ENCODE data around the gene AGBL1. TPM values are rescaled to one million over a fixed set of nuclear protein-coding genes. Genes with fewer than 3 reads are reported as not detected.

Gene AGBL1
- total and polyA plus RNA-seq, 2 donors (not counting 3 experiments of a cell fraction or from before 2014, with no cell fraction given), result not detected

- Histone ChIP-seq H3K36me3 (ENCODE audit: control insufficient read depth in 2 of 2, extremely low read depth in 1 of 2, insufficient read depth in 2 of 2, low read length in 2 of 2) (no peaks in the 10 kb centered on the region), H3K27me3 (ENCODE audit: control insufficient read depth in 2 of 2, insufficient read depth in 2 of 2, low read length in 2 of 2) (no peaks in the 10 kb centered on the region), H3K27ac (ENCODE audit: insufficient read depth, low read depth, low read length) (no peak overlapping the region), H3K79me2 (ENCODE audit: control insufficient read depth, insufficient read depth, low read length) (no peaks in the 10 kb centered on the region), H3K9me1 (replicated peaks; ENCODE audit: control insufficient read depth, extremely low read depth, insufficient read depth, low read length) (no peaks in the 10 kb centered on the region), H2AFZ (ENCODE audit: low read depth, low read length) (no peak overlapping the region), H3K4me1 (ENCODE audit: control insufficient read depth, extremely low read depth, insufficient read depth, low read length) (no peaks in the 10 kb centered on the region), H3K9ac (replicated peaks; ENCODE audit: extremely low read depth, insufficient read depth, low read length) (no peak overlapping the region), H3K4me3 (replicated peaks in 1 of 3; ENCODE audit: insufficient read depth in 1 of 3, low read depth in 1 of 3, low read length in 3 of 3) (no peak overlapping the region), H3K9me3 (replicated peaks; ENCODE audit: control insufficient read depth, insufficient read depth, low read length) (peaks cover 3% of the 10 kb centered on the region), H4K20me1 (replicated peaks; ENCODE audit: control insufficient read depth, extremely low read depth, insufficient read depth, low read length) (no peaks in the 10 kb centered on the region), H3K4me2 (ENCODE audit: insufficient read depth, low read length) (no peak overlapping the region)
- no peak for FAIRE-seq
- dilution Hi-C loops (cut with MboI; ENCODE audit: extremely low pct_ligation_motif_present, low sequenced_read_pairs) (no loop called here), intact Hi-C loops (cut with micrococcal nuclease) (no loop called here)
- DNase-seq (ENCODE audit: low read depth, low spot score), result no peak
- CTCF ChIA-PET, result no interaction called here
- no TSS peak for BruUV-seq (replicated peaks)
- TF ChIP-seq CTCF (IDR thresholded peaks at IDR 0.05; ENCODE audit: extremely low read depth in 1 of 2, insufficient read depth in 1 of 2, low read depth in 1 of 2, low read length in 2 of 2) (no peak), POLR2AphosphoS5 (IDR thresholded peaks at IDR 0.05; ENCODE audit: insufficient read depth, low read depth, low read length) (no peak), JUN (IDR thresholded peaks at IDR 0.05; ENCODE audit: borderline replicate concordance, insufficient read depth, insufficient read length, low read depth) (no peak), POLR2A (IDR thresholded peaks at IDR 0.05; ENCODE audit: low read depth, low read length) (no peak), MAX (IDR thresholded peaks at IDR 0.05; ENCODE audit: insufficient read depth, insufficient read length) (no peak), FOS (IDR thresholded peaks at IDR 0.05; ENCODE audit: borderline replicate concordance, insufficient read depth, low read length) (no peak), EZH2 (IDR thresholded peaks at IDR 0.05; ENCODE audit: borderline replicate concordance, low read depth, low read length, severe bottlenecking) (no peak), MYC (IDR thresholded peaks at IDR 0.05; ENCODE audit: low read depth, low read length) (no peak)
- POLR2A ChIA-PET, result no interaction called here
These were observed 795.4 kb downstream of the AGBL1 start for GRCh38 chr15:86875067-86875466.

Data from endothelial cell of umbilical vein (primary cell).